Activated naive CD8-positive, alpha-beta T cell treated with anti-CD3 and anti-CD28 coated beads for 36 hours (primary cell): Measurements from ENCODE around the gene TRPT1. TPM values are rescaled to one million over a fixed set of nuclear protein-coding genes. Genes with fewer than 3 reads are reported as not detected.

Experiments
- DNase-seq: peaks from one replicate; pipeline ENCODE4 v3.0.0; 2021
- H3K27ac Mint-ChIP-seq: one replicate; pipeline ENCODE4 v1.8.0; 2022; ENCODE audit warnings: mild to moderate bottlenecking, moderate library complexity, mixed read lengths
- H3K27me3 Mint-ChIP-seq: one replicate; pipeline ENCODE4 v1.8.0; 2022; ENCODE audit warnings: mild to moderate bottlenecking, mixed read lengths
- H3K36me3 Mint-ChIP-seq: one replicate; pipeline ENCODE4 v1.8.0; 2021; ENCODE audit warnings: mild to moderate bottlenecking, mixed read lengths
- H3K4me1 Mint-ChIP-seq: one replicate; pipeline ENCODE4 v1.8.0; 2021; ENCODE audit warnings: mixed read lengths
- H3K4me3 Mint-ChIP-seq: one replicate; pipeline ENCODE4 v1.8.0; 2022; ENCODE audit warnings: mild to moderate bottlenecking, moderate library complexity, mixed read lengths
- H3K9me3 Mint-ChIP-seq: one replicate; pipeline ENCODE4 v1.8.0; 2022; ENCODE audit warnings: mixed read lengths
- total RNA-seq, 2 experiments: library from RNA; stranded (reverse); gene quantifications; one replicate each; pipeline ENCODE4 v1.2.3, GENCODE V29; 2021

TRPT1 gene, protein sequence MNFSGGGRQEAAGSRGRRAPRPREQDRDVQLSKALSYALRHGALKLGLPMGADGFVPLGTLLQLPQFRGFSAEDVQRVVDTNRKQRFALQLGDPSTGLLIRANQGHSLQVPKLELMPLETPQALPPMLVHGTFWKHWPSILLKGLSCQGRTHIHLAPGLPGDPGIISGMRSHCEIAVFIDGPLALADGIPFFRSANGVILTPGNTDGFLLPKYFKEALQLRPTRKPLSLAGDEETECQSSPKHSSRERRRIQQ
- total RNA-seq, result 10 to 100 TPM; 24.1 to 24.4 TPM

- no peaks in the 10 kb centered on the region for H3K27me3 Mint-ChIP-seq
- H3K4me1 Mint-ChIP-seq, result peaks cover 31% of the 10 kb centered on the region
- peak; percentile 97 for DNase-seq
- peaks cover 8% of the 10 kb centered on the region for H3K36me3 Mint-ChIP-seq
- peak within 1 kb of the TSS; percentile 89 for H3K4me3 Mint-ChIP-seq
- no peaks in the 10 kb centered on the region for H3K9me3 Mint-ChIP-seq
- H3K27ac Mint-ChIP-seq, result peak within 1 kb of the TSS; percentile 87
Measured at GRCh38 chr11:64225608-64226506, at the start of gene TRPT1, which contains the start of gene NUDT22. Gene TRPT1 (minus strand): TSS chr11:64226186. CDS start chr11:64225860, 326 bp downstream. Gene NUDT22 (plus strand): TSS chr11:64226274. CDS start chr11:64226653, 379 bp downstream.

DNA sequence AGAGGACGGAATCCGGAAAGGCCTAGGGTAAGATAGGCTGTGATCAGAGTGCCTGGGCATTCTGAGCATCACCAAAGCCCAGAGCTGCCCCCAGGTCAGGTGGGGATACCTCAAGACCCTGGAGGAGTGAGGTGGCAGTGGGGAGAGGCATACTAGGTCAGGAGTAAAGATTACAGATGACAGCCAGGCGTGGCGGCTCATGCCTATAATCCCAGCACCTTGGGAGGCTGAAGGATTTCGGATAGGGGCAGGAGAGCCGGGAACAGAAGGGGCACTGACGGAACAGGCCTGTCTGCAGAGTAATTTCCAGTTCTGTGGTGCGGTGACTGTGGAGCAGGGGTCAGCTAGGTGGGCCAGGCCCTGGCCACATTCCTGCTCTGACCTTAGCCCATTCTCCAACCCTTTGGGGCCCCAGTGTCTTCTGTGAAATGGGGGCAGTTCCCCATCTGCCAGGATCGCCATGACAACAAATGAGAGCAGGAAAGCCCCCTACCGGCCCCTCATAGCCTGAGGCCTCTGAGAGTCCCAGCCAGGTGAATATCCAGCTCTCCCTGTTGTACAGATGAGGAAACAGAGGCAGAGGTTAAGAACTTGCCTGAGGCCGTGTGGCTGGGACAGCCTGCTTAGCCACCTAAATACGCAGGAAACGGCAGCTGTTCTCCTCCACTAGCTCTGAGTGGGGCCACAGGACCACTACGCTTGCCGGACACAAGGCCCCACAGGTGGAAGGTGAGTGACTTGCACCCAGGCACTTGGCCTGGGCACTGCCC is 49.2 kb upstream of the TRPT1 start:
- Mint-ChIP-seq H3K27me3 (no peaks in the 10 kb centered on the region), H3K27ac (peak overlapping the region; percentile 62), H3K36me3 (peaks cover 7% of the 10 kb centered on the region), H3K9me3 (no peaks in the 10 kb centered on the region), H3K4me3 (no peak overlapping the region), H3K4me1 (peaks cover 6% of the 10 kb centered on the region)
- DNase-seq, result no peak

- H3K9me3 Mint-ChIP-seq, result no peaks in the 10 kb centered on the region
- DNase-seq, result peak; percentile 98
- peaks cover 14% of the 10 kb centered on the region for H3K36me3 Mint-ChIP-seq
- peak overlapping the region; percentile 91 for H3K27ac Mint-ChIP-seq
- H3K4me1 Mint-ChIP-seq, result peaks cover 15% of the 10 kb centered on the region
- H3K27me3 Mint-ChIP-seq, result no peaks in the 10 kb centered on the region
- peak overlapping the region; percentile 95 for H3K4me3 Mint-ChIP-seq
Measured at GRCh38 chr11:64269540-64270220, 43.7 kb upstream of the TRPT1 start.

DNA sequence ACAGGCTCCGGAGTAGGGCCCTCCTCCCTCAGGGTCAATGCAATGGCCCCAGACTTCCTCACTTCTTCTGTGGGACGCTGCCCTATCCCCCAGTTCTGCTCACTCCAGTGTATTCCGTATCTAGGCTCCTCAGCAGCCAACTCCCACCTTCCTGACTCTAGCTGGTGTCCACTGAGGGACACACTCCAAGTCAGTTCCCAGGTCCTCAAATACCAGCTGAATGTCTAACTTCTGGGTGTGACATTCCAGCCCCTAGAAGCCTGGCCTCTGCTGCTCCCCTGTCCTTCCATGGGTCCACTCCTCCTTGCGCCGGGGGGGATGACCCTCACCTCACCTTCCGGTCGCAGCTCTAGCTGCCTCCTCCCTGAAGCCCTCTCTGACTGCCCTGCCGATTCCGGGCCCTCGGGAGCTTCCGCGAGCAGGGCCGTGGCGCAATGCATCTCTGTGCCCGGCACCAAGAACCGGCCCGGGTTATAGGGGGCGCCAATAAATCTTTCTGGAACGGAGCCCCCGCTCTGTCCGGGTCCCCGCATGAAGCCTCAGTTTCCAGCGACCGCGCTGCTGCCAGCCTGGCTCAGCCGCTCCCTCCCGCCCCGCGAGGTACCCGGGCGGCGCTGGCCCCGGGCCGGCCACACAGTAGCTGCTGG is 43.0 kb upstream of the TRPT1 start:
- Mint-ChIP-seq H3K4me1 (peaks cover 15% of the 10 kb centered on the region), H3K27me3 (no peaks in the 10 kb centered on the region), H3K36me3 (peaks cover 14% of the 10 kb centered on the region), H3K27ac (peak overlapping the region; percentile 91), H3K4me3 (peak overlapping the region; percentile 95), H3K9me3 (no peaks in the 10 kb centered on the region)
- peak; percentile 73 for DNase-seq

- no peak for DNase-seq
- H3K36me3 Mint-ChIP-seq, result peaks cover 14% of the 10 kb centered on the region
- peaks cover 15% of the 10 kb centered on the region for H3K4me1 Mint-ChIP-seq
- peak overlapping the region; percentile 95 for H3K4me3 Mint-ChIP-seq
- H3K9me3 Mint-ChIP-seq, result no peaks in the 10 kb centered on the region
- H3K27ac Mint-ChIP-seq, result peak overlapping the region; percentile 91
- no peaks in the 10 kb centered on the region for H3K27me3 Mint-ChIP-seq
Measured at GRCh38 chr11:64268025-64268892, 42.3 kb upstream of the TRPT1 start.

GRCh38 chr11:64267207-64267945 is 41.4 kb upstream of the TRPT1 start:
- Mint-ChIP-seq H3K4me3 (peak overlapping the region; percentile 95), H3K27me3 (no peaks in the 10 kb centered on the region), H3K36me3 (peaks cover 14% of the 10 kb centered on the region), H3K9me3 (no peaks in the 10 kb centered on the region), H3K4me1 (peaks cover 14% of the 10 kb centered on the region), H3K27ac (no peak overlapping the region)
- DNase-seq, result no peak

DNA sequence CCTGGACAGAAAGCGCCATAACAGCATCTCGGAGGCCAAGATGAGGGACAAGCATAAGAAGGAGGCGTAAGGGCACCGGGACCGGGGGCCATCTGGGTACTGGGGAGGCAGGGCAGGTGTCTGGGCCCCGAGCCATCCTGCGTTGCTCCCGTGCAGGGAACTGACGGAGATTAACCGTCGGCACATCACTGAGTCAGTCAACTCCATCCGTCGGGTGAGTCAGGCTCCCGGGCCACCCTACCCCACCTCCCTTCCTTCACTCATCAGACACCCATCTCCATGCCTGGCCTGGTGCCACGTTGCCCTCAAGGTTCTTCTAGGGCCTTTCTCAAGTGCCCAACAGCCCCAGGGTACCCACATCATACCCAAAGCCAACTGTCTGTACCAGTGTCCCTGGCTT is 40.4 kb upstream of the TRPT1 start:
- H3K27me3 Mint-ChIP-seq, result no peaks in the 10 kb centered on the region
- no peak overlapping the region for H3K27ac Mint-ChIP-seq

DNA sequence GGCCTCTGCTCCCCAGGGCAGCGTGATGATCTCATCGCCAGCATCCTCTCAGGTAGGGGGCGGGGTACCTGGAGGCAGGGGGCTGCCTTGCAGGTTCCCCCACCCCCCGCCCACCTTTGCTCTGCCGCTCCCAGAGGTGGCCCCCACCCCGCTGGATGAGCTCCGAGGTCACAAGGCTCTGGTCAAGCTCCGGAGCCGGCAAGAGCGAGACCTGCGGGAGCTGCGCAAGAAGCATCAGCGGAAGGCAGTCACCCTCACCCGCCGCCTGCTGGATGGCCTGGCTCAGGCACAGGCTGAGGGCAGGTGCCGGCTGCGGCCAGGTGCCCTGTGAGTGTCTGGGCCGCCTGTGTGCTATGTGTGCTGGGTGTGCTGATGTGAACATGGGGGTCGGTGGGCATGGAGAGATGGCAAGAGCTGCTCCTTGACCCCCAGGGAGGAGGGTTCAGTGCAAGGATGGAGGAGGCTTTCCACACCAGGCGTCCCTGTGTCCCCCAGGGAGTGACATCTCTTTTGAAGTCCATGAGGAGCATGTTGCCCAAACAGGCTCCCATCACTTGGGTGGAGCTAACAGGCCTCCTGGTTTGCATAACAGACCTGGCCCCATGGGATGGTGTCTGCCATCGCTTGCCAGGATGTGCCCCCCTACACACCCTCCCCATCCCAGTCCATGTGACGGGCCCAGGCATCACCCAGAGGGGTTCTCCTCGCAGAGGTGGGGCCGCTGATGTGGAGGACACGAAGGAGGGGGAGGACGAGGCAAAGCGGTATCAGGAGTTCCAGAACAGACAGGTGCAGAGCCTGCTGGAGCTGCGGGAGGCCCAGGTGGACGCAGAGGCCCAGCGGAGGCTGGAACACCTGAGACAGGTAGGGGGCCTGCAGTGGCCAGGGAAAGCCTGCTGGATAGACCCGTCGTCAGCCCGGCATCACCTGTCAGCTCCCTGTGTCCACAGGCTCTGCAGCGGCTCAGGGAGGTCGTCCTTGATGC is 39.5 kb upstream of the TRPT1 start:
- no peak for DNase-seq
- no peak overlapping the region for H3K27ac Mint-ChIP-seq
- H3K27me3 Mint-ChIP-seq, result no peaks in the 10 kb centered on the region
- H3K4me3 Mint-ChIP-seq, result no peak overlapping the region
- no peaks in the 10 kb centered on the region for H3K9me3 Mint-ChIP-seq
- H3K36me3 Mint-ChIP-seq, result peaks cover 11% of the 10 kb centered on the region
- H3K4me1 Mint-ChIP-seq, result peaks cover 9% of the 10 kb centered on the region

More for the DNA sequence above, 40.4 kb upstream of the TRPT1 start:
- DNase-seq, result no peak
- Mint-ChIP-seq H3K4me3 (no peak overlapping the region), H3K36me3 (peaks cover 11% of the 10 kb centered on the region), H3K9me3 (no peaks in the 10 kb centered on the region), H3K4me1 (peaks cover 9% of the 10 kb centered on the region)

DNA sequence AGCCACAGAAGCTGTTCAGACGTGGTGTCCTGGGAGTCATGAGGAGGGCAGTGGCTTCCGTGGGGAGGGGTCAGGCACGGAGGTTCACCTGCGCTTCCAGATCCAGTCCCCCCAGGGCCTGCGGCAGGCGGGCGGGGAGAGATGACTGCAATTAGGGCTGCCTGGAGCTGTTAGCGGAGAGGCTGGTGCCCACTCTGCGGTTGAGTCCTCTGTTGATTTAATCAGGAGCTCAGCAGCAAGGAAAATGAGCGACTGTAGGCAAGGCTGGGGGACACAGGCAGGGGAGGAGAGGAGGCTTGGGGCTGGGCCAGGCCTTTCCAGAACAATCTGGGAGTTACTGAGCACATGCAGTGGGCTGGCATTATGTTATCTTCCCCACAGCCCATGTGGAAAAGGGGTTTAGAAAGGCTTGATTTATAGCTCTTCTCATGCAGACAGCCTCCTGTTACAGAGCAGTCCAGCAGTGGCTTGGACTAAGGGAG is 38.4 kb upstream of the TRPT1 start:
- no peaks in the 10 kb centered on the region for H3K9me3 Mint-ChIP-seq
- DNase-seq, result no peak
- peaks cover 18% of the 10 kb centered on the region for H3K4me1 Mint-ChIP-seq
- H3K36me3 Mint-ChIP-seq, result peaks cover 12% of the 10 kb centered on the region
- no peak overlapping the region for H3K27ac Mint-ChIP-seq
- H3K27me3 Mint-ChIP-seq, result no peaks in the 10 kb centered on the region
- no peak overlapping the region for H3K4me3 Mint-ChIP-seq

DNA sequence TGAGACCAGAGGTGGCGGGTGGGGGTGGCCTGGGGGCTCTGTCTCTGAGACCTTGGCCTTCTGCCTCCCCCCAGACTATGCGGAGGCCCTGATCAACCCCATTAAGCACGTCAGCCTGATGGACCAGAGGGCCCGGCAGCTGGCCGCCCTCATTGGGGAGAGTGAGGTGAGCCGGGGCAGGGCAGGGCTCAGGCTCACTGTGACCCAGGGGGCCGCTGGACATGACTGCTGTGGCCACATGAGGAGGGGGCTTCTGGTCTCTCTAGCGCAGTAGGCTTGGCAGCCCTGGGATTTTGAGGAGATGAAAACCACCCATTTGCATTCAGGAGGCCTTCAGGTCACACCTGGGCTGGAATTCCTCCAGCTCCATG is 37.9 kb upstream of the TRPT1 start:
- DNase-seq, result no peak
- Mint-ChIP-seq H3K4me1 (peaks cover 16% of the 10 kb centered on the region), H3K4me3 (no peak overlapping the region), H3K27me3 (no peaks in the 10 kb centered on the region), H3K9me3 (no peaks in the 10 kb centered on the region), H3K36me3 (peaks cover 12% of the 10 kb centered on the region), H3K27ac (no peak overlapping the region)

DNA sequence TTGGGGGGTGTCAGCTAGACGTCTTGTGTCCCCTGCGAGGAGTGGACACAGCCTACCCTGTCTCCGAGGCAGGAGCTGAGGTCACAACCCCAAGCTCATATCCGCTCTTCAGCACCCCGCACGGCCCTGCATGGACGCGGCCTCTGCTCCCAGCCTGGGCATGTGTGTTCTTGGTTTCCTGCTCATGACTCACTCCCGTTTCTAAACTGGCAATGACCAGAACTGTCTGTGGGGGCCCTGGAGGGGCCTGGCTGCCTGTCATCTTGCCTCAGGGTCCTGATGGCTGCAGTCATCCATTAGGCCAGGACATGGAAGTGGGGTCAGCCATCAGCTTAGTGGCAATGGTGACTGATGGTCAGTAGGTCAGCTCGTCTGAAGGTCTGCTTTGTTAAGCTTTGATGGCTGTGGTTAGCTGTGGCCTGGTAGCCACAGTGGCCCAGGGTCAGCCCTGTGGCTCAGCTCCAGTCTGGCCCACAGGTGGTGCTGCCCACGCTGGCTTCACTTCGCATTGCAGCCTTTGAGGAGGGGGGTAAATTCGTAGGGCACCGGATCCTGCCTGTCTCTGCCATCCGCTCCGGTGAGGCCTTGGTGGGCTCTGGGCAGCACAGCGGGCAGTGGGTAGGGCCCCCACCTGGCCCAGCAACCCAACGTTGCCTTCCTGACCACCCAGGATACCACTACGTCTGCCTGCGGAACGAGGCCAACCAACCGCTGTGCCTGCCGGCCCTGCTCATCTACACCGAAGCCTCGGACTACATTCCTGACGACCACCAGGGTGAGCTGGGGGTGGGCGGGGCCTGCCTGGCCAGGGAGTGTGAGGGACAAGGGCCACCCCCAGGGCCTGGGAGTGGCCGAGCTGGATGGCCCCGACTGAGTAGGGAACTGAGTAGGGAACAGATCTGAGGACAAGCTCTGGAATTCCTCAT is 37.3 kb upstream of the TRPT1 start:
- H3K36me3 Mint-ChIP-seq, result peaks cover 9% of the 10 kb centered on the region
- no peaks in the 10 kb centered on the region for H3K27me3 Mint-ChIP-seq
- H3K4me3 Mint-ChIP-seq, result no peak overlapping the region
- H3K9me3 Mint-ChIP-seq, result no peaks in the 10 kb centered on the region
- H3K27ac Mint-ChIP-seq, result no peak overlapping the region
- H3K4me1 Mint-ChIP-seq, result peaks cover 13% of the 10 kb centered on the region
- DNase-seq, result no peak
